AG20443 (cell line): ENCODE measurements around the gene PLD6.
A peak's percentile ranks its signal among the peaks of the same experiment; 100 is the strongest.

Experiments
- DNase-seq: peaks from one replicate; pipeline ENCODE4 v3.0.0; 2012; ENCODE audit warnings: low spot score, mixed read lengths

PLD6 gene

GRCh38 chr17:17227608-17228520 is 21.7 kb upstream of the PLD6 start:
- DNase-seq: no peak

- no peak for DNase-seq
Measured at GRCh38 chr17:17226451-17227265, 20.5 kb upstream of the PLD6 start.

DNA sequence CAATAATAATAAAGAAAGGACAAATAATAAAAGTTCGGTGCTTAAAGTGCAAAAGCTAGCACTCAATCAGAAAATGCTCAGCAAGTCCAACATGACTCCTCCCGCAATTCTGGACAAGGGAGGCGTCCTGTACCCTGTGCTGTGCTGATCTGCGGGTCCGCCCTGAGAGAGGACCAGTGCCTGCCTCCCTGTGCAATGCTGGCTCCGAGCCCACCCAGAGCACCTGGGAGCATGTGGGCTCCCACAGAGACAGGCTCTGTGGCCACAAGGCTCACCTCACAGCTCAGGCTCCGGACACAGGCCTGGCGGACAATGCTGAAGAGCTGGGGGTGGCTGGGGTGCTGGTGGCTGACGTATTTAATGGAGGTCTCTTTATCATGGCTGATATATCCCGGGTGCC is 19.8 kb upstream of the PLD6 start:
- DNase-seq: no peak

GRCh38 chr17:17224137-17224536 is 18.0 kb upstream of the PLD6 start:
- no peak for DNase-seq

DNA sequence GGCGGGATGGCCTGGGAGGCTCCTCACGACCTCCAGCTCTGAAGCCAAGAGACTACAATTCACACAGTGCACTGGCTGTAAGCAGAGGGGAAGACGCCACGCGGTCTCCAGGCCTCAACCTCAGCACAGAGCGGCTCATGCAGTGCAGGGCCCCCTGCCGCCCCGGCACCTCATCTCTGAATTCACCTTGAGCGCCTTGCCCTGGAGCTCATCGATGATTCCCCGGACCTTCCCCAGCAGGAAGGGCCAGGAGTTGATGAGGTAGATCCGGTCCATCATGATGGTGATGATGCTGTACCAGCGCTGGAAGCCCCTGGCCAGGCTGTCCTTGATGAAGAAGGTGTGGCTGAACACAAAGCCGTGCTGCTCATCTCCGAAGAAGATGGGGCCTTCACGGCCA is 17.6 kb upstream of the PLD6 start:
- no peak for DNase-seq

DNA sequence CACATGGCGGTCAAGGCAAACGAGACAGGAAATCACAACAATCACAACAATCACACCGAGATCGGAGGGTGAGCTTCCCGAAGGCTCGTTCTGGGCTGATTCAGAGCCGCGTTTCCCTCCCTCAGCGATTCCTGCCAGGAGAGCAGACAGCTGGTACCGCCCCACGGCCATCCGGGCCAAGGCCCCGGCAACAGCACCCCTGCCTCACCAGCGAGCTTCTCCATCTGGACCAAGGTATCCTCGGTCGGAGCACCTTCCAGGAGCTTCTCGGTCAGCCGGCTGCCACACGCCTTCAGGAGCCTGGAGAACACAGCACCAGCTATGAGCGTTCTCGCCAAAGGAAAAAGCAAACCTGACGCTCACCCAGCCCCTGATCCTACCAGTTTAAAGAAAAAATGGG is 15.2 kb upstream of the PLD6 start:
- no peak for DNase-seq

GRCh38 chr17:17220529-17220928 is 14.4 kb upstream of the PLD6 start:
- DNase-seq: no peak

GRCh38 chr17:17217995-17218394 is 11.9 kb upstream of the PLD6 start:
- DNase-seq: no peak

- no peak for DNase-seq
Measured at GRCh38 chr17:17216776-17217175, 10.6 kb upstream of the PLD6 start.

GRCh38 chr17:17216236-17216635 is 10.1 kb upstream of the PLD6 start:
- DNase-seq: no peak

GRCh38 chr17:17215575-17215974 is 9.4 kb upstream of the PLD6 start:
- no peak for DNase-seq

GRCh38 chr17:17214646-17215436 is 8.7 kb upstream of the PLD6 start:
- DNase-seq: no peak

DNA sequence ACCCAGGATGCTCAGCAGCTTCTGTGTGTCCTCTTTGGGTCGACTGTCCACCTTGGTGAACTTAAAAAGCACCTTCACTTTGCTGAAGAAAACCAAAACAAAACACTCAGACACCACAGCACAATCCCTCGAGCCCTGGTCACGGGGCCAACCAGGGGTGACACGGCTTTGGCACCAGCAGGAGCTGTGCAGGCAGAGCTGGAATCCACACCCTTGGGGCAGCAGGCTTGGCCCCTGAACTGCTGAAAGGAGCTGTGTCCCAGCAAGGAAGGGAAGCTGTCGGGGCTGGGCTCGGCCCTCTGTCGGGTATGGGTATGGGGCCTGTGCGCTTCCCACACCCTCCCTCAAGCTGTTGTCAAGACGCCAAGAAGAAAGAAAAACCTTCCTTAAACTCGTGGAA is 7.6 kb upstream of the PLD6 start:
- no peak for DNase-seq

- no peak for DNase-seq
Measured at GRCh38 chr17:17207998-17208397, 1.9 kb upstream of the PLD6 start.

- DNase-seq: no peak
Measured at GRCh38 chr17:17206913-17207335, 791 bp upstream of the PLD6 start.

- DNase-seq: peak; percentile 89
Measured at GRCh38 chr17:17205368-17206123, 587 bp downstream of the PLD6 start.

DNA sequence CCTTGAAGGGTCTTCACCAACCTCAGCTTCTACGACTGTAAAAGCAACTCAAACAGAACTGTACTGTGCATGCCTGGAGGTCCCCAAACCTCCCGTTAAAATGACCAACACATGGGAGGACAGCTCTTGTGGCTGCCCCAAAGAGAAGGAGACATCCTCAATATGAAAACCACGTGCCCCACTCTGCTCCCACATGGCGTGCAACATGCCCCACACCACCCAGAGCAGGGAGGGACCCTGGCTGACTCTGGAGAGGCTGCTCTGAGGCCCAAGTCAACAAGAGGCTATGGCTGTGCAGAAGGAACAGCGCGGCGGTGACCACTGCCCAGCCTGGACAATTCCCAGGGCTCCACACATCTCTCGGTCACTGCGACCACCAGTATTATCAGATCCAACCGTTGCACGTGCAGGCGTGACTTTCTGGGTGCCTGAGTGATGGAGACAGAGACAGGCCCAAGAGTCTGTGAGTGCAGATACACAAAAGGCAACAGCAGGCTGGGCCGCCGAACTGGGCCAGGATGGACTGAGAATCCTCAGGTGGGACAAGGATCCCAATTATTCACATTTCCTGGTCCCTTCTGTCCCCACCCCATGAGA is 1.4 kb downstream of the PLD6 start:
- DNase-seq: no peak

- DNase-seq: no peak
Measured at GRCh38 chr17:17204041-17204591, 2.0 kb downstream of the PLD6 start.

- no peak for DNase-seq
Measured at GRCh38 chr17:17203173-17203730, 2.9 kb downstream of the PLD6 start.

- no peak for DNase-seq
Measured at GRCh38 chr17:17201907-17202306, 4.2 kb downstream of the PLD6 start.

DNA sequence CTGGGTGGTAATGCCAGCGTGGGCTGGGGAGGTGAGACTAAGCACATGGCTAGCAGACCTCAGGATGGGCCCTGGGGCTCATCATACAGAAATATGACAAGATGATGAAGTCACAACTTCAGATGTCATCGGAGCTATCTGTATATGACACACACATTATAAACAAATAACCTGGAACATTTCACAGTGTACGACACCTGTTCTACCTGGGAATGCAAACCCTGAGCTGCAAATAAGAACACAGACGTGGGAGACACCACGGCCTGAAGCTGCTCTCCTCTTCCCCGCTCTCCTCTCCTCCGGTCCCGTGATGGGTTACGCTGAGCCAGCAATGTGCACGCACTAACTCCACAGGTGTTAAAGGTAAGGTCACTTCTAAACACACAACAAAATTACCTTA is 4.9 kb downstream of the PLD6 start:
- no peak for DNase-seq
